SK-N-MC (cell line): ENCODE data around the gene NIFK.

ENCODE experiments used
- EZH2 ChIP-seq: fragments of 200-600 bp; sonication (generic); IDR thresholded peaks from one replicate; pipeline ENCODE4 v1.6.1; 2017; ENCODE audit warnings: antibody characterized with exemption
- FOXP2 ChIP-seq: optimal IDR thresholded peaks from 2 replicates; pipeline ENCODE3; 2011; ENCODE audit warnings: mild to moderate bottlenecking, moderate library complexity; ENCODE audit not compliant: insufficient read depth; ENCODE audit errors: extremely low read length, control extremely low read depth
- POLR2AphosphoS5 ChIP-seq: IDR thresholded peaks from 2 replicates; pipeline ENCODE4 v1.6.1; 2012; ENCODE audit warnings: mild to moderate bottlenecking, low read depth, low read length, borderline replicate concordance

DNA sequence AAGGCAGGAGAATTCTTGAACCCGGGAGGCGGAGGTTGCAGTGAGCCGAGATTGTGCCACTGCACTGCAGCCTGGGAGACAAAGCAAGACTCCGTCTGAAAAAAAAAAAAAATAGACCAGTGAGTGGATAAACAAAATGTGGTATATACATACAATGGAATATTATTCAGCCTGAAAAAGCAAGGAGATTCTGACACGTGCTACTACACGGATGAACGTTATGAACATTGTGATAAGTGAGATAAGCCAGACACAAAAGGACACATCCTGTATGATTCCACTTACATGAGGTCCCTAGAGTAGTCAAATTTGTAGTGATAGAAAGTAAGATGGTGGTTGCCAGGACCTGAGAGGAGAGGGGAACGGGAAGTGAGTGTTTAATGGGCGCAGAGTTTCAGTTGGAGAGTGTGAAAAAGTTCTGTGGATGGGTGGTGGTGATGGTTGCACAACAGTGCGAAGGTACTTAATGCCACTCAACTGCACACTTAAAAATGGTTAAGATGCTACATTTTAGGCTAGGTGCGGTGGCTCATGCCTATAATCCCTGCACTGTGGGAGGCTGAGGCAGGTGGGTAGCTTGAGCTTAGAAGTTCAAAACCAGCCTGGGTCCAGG is 38.3 kb downstream of the NIFK start:
- TF ChIP-seq POLR2AphosphoS5, result no peak
- TF ChIP-seq EZH2, result no peak
- no peak for TF ChIP-seq FOXP2
